NCI-H2171 (cell line): ENCODE results near the gene BMP6.
"Not testable (repeated sequence)": the region's sequence is repeated elsewhere in the genome, so short reads cannot be mapped to it uniquely, and the experiment has no call there.

Source experiments
- DNase-seq: peaks from one replicate; lab custom pipeline; 2025; lab: John Stamatoyannopoulos, UW

Gene BMP6

GRCh38 chr6:7787731-7788130, 61.8 kb downstream of the BMP6 start:
- DNase-seq, result no peak

- no peak for DNase-seq
Measured at GRCh38 chr6:7794509-7794908, 68.6 kb downstream of the BMP6 start.

GRCh38 chr6:7797386-7797785, 71.5 kb downstream of the BMP6 start:
- DNase-seq, result no peak

GRCh38 chr6:7798751-7799150, 72.9 kb downstream of the BMP6 start:
- DNase-seq, result no peak

GRCh38 chr6:7802662-7803061, 76.8 kb downstream of the BMP6 start:
- peak; percentile 83 for DNase-seq

- no peak for DNase-seq
Measured at GRCh38 chr6:7803214-7803613, 77.3 kb downstream of the BMP6 start.

- DNase-seq, result peak; percentile 13
Measured at GRCh38 chr6:7805078-7805849, 79.4 kb downstream of the BMP6 start.

GRCh38 chr6:7805850-7806214, 79.9 kb downstream of the BMP6 start:
- DNase-seq, result no peak

- no peak for DNase-seq
Measured at GRCh38 chr6:7806711-7807110, 80.8 kb downstream of the BMP6 start.

- DNase-seq, result no peak
Measured at GRCh38 chr6:7809346-7809745, 83.4 kb downstream of the BMP6 start.

GRCh38 chr6:7811441-7811840, 85.5 kb downstream of the BMP6 start:
- DNase-seq, result no peak

- DNase-seq, result no peak
Measured at GRCh38 chr6:7812623-7813022, 86.7 kb downstream of the BMP6 start.

GRCh38 chr6:7813193-7813592, 87.3 kb downstream of the BMP6 start:
- DNase-seq, result no peak

- DNase-seq, result no peak
Measured at GRCh38 chr6:7813704-7814103, 87.8 kb downstream of the BMP6 start.

GRCh38 chr6:7815716-7816115, 89.8 kb downstream of the BMP6 start:
- DNase-seq, result no peak

GRCh38 chr6:7817184-7817583, 91.3 kb downstream of the BMP6 start:
- DNase-seq, result not testable (repeated sequence)

- DNase-seq, result no peak
Measured at GRCh38 chr6:7818257-7819214, 92.6 kb downstream of the BMP6 start.

GRCh38 chr6:7819431-7820015, 93.6 kb downstream of the BMP6 start:
- DNase-seq, result no peak

GRCh38 chr6:7820288-7820835, 94.5 kb downstream of the BMP6 start:
- no peak for DNase-seq

- DNase-seq, result no peak
Measured at GRCh38 chr6:7821426-7821825, 95.5 kb downstream of the BMP6 start.

- no peak for DNase-seq
Measured at GRCh38 chr6:7823552-7823951, 97.7 kb downstream of the BMP6 start.

GRCh38 chr6:7825986-7826385, 100.1 kb downstream of the BMP6 start:
- no peak for DNase-seq
